Hepatocyte (in vitro differentiated cells): Measurements from ENCODE around the gene IL10RA. TPM values are rescaled to one million over a fixed set of nuclear protein-coding genes. Genes with fewer than 3 reads are reported as not detected.

Experiments used
- DNase-seq: peaks from one replicate; pipeline ENCODE4 v3.0.0-alpha.2; 2016; ENCODE audit warnings: low spot score
- H2AFZ ChIP-seq: fragments of 200-600 bp; sonication (generic); 2 replicates; pipeline ENCODE4 v1.6.0; 2016; ENCODE audit warnings: antibody characterized with exemption, mild to moderate bottlenecking
- H3K27ac ChIP-seq: fragments of 200-600 bp; sonication (generic); 2 replicates; pipeline ENCODE4 v1.5.1; 2016; ENCODE audit warnings: mild to moderate bottlenecking
- H3K27me3 ChIP-seq: fragments of 200-600 bp; sonication (generic); 2 replicates; pipeline ENCODE4 v1.6.1; 2016
- H3K36me3 ChIP-seq: fragments of 200-600 bp; sonication (generic); replicated peaks from 2 replicates; pipeline ENCODE4 v1.5.1; 2016; ENCODE audit warnings: low read depth; ENCODE audit not compliant: insufficient read depth
- H3K4me1 ChIP-seq: fragments of 200-600 bp; sonication (generic); 2 replicates; pipeline ENCODE4 v1.5.1; 2016; ENCODE audit warnings: mild to moderate bottlenecking, moderate library complexity; ENCODE audit not compliant: insufficient read depth
- H3K4me2 ChIP-seq: fragments of 200-600 bp; sonication (generic); 2 replicates; pipeline ENCODE4 v1.6.0; 2016
- H3K4me3 ChIP-seq: fragments of 200-600 bp; sonication (generic); 2 replicates; pipeline ENCODE4 v1.5.1; 2016; ENCODE audit warnings: mild to moderate bottlenecking
- H3K79me2 ChIP-seq: fragments of 200-600 bp; sonication (generic); 2 replicates; pipeline ENCODE4 v1.6.0; 2017; ENCODE audit warnings: mild to moderate bottlenecking
- H3K9me2 ChIP-seq: fragments of 200-600 bp; sonication (generic); replicated peaks from 2 replicates; pipeline ENCODE4 v1.6.0; 2017; ENCODE audit warnings: mild to moderate bottlenecking; ENCODE audit not compliant: insufficient read depth
- H3K9me3 ChIP-seq: fragments of 200-600 bp; sonication (generic); 2 replicates; pipeline ENCODE4 v1.5.1; 2016; ENCODE audit warnings: low read depth, mild to moderate bottlenecking
- H4K20me1 ChIP-seq: fragments of 200-600 bp; sonication (generic); 2 replicates; pipeline ENCODE4 v1.6.0; 2016; ENCODE audit warnings: mild to moderate bottlenecking; ENCODE audit not compliant: insufficient read depth, poor library complexity, severe bottlenecking
- EZH2 ChIP-seq: fragments of 200-600 bp; sonication (generic); IDR thresholded peaks from 2 replicates; pipeline ENCODE4 v1.6.1; 2016; ENCODE audit warnings: antibody characterized with exemption, mild to moderate bottlenecking, borderline replicate concordance
- EZH2phosphoT487 ChIP-seq: fragments of 200-600 bp; sonication (generic); IDR thresholded peaks from one replicate; pipeline ENCODE4 v1.6.1; 2018; ENCODE audit warnings: antibody characterized with exemption, mild to moderate bottlenecking, low read depth, moderate library complexity; ENCODE audit not compliant: unreplicated experiment, severe bottlenecking
- WGBS: methylation state at CpG from one replicate; pipeline ENCODE4 v1.1.6; 2016; ENCODE audit warnings: low lambda C conversion rate; ENCODE audit errors: missing lambda C conversion rate; 5-methylcytosine and 5-hydroxymethylcytosine counted together
- polyA plus RNA-seq: library from polyadenylated mRNA; unstranded; fragments of >200 nt; fragmentation: Nextera tagmentation; extraction: Ambion mirVana; gene quantifications from 2 replicates; pipeline ENCODE4 v1.2.1, GENCODE V29; 2016
- total RNA-seq: library from RNA; depleted of rRNA; stranded (reverse); fragments of >200 nt; gene quantifications from 2 replicates; pipeline ENCODE4 v1.2.3, GENCODE V29; 2014
- TF ChIP-seq, protein P1 (sequence below): fragments of 200-600 bp; sonication (generic); IDR thresholded peaks from 2 replicates; pipeline ENCODE4 v1.5.1; 2016; ENCODE audit warnings: antibody characterized with exemption, mild to moderate bottlenecking; ENCODE audit not compliant: poor library complexity

The IL10RA gene
- total and polyA plus RNA-seq, 2 experiments from 2014 or later, result 1.5 to 2.3 TPM

DNA sequence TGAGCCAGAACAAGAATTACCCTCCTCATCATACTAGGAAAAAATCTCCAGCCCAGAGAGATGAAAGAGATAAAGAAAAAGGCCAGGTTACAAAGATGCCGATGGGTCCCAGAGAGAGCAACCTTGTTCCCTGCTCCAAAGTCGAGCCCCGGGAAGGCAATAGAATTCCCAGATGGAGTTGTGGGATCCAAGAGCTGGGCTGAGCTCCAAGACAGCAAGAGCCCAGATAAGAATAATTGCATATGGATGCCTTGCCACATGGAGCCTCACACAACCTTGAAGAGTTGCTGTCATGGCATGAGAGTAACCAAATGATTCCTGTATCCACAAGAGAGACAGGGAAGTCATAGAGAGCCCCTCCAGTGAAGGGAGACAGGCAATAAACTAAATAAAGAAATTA, 30.9 kb downstream of the IL10RA start:
- H3K4me1 ChIP-seq, result no peaks in the 10 kb centered on the region
- no peaks in the 10 kb centered on the region for H3K9me3 ChIP-seq
- no peak for DNase-seq
- TF ChIP-seq EZH2phosphoT487 (no peak), EZH2 (no peak)
- TF ChIP-seq, protein P1, sequence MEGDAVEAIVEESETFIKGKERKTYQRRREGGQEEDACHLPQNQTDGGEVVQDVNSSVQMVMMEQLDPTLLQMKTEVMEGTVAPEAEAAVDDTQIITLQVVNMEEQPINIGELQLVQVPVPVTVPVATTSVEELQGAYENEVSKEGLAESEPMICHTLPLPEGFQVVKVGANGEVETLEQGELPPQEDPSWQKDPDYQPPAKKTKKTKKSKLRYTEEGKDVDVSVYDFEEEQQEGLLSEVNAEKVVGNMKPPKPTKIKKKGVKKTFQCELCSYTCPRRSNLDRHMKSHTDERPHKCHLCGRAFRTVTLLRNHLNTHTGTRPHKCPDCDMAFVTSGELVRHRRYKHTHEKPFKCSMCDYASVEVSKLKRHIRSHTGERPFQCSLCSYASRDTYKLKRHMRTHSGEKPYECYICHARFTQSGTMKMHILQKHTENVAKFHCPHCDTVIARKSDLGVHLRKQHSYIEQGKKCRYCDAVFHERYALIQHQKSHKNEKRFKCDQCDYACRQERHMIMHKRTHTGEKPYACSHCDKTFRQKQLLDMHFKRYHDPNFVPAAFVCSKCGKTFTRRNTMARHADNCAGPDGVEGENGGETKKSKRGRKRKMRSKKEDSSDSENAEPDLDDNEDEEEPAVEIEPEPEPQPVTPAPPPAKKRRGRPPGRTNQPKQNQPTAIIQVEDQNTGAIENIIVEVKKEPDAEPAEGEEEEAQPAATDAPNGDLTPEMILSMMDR, result no peak
- no peaks in the 10 kb centered on the region for H3K36me3 ChIP-seq
- H3K4me3 ChIP-seq, result no peak overlapping the region
- H3K27ac ChIP-seq, result no peak overlapping the region
- no peak overlapping the region for H3K4me2 ChIP-seq
- no peaks in the 10 kb centered on the region for H3K9me2 ChIP-seq
- H4K20me1 ChIP-seq, result no peaks in the 10 kb centered on the region
- no peaks in the 10 kb centered on the region for H3K79me2 ChIP-seq
- no peak overlapping the region for H2AFZ ChIP-seq
- WGBS, result 82% methylated on average over 3 of the region's 3 CpGs
- H3K27me3 ChIP-seq, result no peaks in the 10 kb centered on the region

DNA sequence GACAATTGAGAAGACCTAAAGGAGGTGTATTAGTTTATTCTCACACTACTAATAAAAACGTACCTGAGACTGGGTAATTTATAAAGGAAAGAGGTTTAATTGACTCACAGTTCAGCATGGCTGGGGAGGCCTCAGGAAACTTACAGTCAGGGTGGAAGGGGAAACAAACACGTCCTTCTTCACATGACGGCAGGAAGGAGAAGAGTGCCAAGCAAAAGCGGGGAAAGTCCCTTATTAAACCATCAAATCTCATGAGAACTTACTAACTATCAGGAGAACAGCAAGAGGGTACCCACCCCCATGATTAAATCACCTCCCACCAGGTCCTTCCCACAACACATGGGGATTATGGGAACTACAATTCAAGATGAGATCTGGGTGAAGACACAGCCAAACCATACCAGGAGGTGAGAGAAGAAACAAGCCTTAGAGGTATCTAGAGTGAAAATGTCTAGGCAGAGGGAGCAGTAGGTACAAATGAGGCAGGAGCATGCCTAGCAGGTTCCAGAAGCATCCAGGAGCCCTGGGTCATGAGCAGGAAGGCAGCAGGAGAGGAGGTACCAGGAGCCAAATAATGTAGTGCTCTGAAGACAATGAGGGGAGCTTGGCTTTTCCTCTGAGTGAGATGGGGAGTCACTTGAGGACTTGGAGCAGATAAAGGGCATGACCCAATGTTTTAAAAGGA, 31.6 kb downstream of the IL10RA start:
- H3K4me3 ChIP-seq, result no peak overlapping the region
- no peaks in the 10 kb centered on the region for H3K4me1 ChIP-seq
- no peak overlapping the region for H3K27ac ChIP-seq
- no peaks in the 10 kb centered on the region for H3K27me3 ChIP-seq
- H3K9me2 ChIP-seq, result no peaks in the 10 kb centered on the region
- H3K79me2 ChIP-seq, result no peaks in the 10 kb centered on the region
- H3K4me2 ChIP-seq, result no peak overlapping the region
- no peaks in the 10 kb centered on the region for H3K9me3 ChIP-seq
- 78% methylated on average over 4 of the region's 4 CpGs for WGBS
- H2AFZ ChIP-seq, result no peak overlapping the region
- DNase-seq, result no peak
- H4K20me1 ChIP-seq, result no peaks in the 10 kb centered on the region
- no peaks in the 10 kb centered on the region for H3K36me3 ChIP-seq
- TF ChIP-seq EZH2 (no peak), EZH2phosphoT487 (no peak)
- TF ChIP-seq, protein P1, result no peak

DNA sequence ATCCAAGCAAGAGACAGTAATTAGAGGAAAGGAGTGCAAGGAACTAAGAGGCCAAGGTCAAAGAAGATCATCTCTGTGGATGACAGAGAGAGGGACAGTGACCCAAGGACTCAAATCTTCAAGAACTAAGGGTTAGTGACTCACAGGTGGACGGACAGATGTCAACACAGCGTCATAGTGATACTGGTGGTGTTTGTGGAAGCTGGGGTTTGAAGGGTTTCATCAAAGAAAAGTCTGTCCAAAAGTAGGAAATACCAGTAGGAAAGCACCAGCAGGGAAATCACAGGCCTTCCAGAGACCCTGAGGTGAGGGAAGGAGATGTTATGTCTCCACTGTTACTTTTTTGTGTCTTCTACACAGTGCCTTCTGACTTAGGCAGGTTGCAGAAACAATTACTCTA, 32.2 kb downstream of the IL10RA start:
- Histone ChIP-seq H3K4me3 (no peak overlapping the region), H3K9me3 (no peaks in the 10 kb centered on the region), H4K20me1 (no peaks in the 10 kb centered on the region), H3K4me1 (no peaks in the 10 kb centered on the region), H3K27ac (no peak overlapping the region), H3K27me3 (no peaks in the 10 kb centered on the region), H3K4me2 (no peak overlapping the region), H3K79me2 (no peaks in the 10 kb centered on the region), H3K9me2 (no peaks in the 10 kb centered on the region), H3K36me3 (no peaks in the 10 kb centered on the region), H2AFZ (no peak overlapping the region)
- DNase-seq, result no peak
- 89% methylated on average over 2 of the region's 2 CpGs for WGBS
- TF ChIP-seq, protein P1, result no peak
- no peak for TF ChIP-seq EZH2
- TF ChIP-seq EZH2phosphoT487, result no peak
